HUES64 (cell line): ENCODE measurements around the gene SHF.

ENCODE experiments used
- H3K27ac ChIP-seq: 2 replicates; pipeline ENCODE4 v1.7.0; 2013; ENCODE audit warnings: low read depth, low read length, inconsistent platforms
- H3K27me3 ChIP-seq: 2 replicates; pipeline ENCODE4 v1.6.1; 2013; ENCODE audit warnings: mild to moderate bottlenecking, low read length; ENCODE audit not compliant: insufficient read depth
- H3K36me3 ChIP-seq: 2 replicates; pipeline ENCODE4 v1.6.1; 2013; ENCODE audit warnings: mild to moderate bottlenecking, low read length; ENCODE audit not compliant: insufficient read depth
- H3K4me1 ChIP-seq: 2 replicates; pipeline ENCODE4 v1.6.1; 2013; ENCODE audit warnings: mild to moderate bottlenecking, low read length, moderate library complexity; ENCODE audit not compliant: insufficient read depth
- H3K4me3 ChIP-seq: 2 replicates; pipeline ENCODE4 v1.5.1; 2013; ENCODE audit warnings: mild to moderate bottlenecking, low read length, moderate library complexity
- H3K9ac ChIP-seq: 2 replicates; pipeline ENCODE4 v1.6.1; 2013; ENCODE audit warnings: mild to moderate bottlenecking, low read depth, low read length
- H3K9me3 ChIP-seq: 2 replicates; pipeline ENCODE4 v1.6.1; 2013; ENCODE audit warnings: low read depth, low read length; ENCODE audit not compliant: insufficient read depth
- WGBS: fragments of 150-250, 120-280 bp; methylation state at CpG from one replicate; pipeline ENCODE4 v1.1.7; 2013; ENCODE audit warnings: missing lambda C conversion rate; 5-methylcytosine and 5-hydroxymethylcytosine counted together

SHF gene

DNA sequence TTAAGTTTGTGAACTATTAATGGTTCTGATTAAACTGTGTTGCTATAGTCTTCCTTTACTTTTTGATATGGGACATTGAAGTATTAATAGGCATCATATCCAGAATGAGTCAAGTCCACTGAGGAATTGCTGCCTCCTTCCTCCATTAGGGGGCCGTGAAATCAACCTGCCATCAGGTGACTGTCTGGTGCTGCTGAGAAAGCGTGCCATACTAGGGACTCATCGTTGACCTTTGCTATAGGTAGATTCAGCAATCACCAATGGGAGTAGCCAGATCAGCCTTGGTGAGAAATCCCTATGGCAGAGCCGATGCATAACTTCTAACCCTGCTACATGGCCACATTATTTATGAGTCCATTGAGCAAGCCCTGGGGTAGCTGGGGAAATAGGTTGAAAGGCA lies 34.2 kb upstream of the SHF start:
- H3K9me3 ChIP-seq, result no peaks in the 10 kb centered on the region

DNA sequence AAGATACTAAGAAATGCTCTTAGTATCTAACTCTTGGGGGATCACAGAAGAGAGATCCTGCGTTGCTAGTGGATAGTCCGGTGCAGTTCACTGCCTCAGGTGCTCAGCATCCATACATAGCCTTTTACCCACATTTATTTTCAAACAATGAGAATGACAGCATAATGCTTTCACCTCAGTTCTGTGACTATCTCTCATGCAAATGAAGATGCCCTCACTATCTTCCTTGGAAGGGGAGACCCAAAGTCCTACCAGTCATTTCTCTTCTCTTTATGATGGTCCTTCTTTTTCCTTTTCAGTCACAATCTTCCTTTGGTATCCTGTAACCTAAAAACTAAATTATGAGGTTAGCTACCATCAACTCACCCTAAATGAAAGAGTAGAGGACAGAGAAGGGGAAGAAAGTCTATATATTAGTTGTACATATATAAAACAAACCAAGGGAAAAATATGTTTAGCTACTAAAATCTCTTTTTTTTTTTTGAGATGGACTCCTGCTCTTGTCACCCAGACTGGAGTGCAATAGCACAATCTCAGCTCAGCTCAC lies 33.4 kb upstream of the SHF start:
- Histone ChIP-seq H3K9me3 (no peaks in the 10 kb centered on the region), H3K4me3 (no peak overlapping the region), H3K36me3 (no peaks in the 10 kb centered on the region), H3K9ac (no peak overlapping the region), H3K27me3 (no peaks in the 10 kb centered on the region), H3K4me1 (no peaks in the 10 kb centered on the region), H3K27ac (no peak overlapping the region)
- WGBS, result 95% methylated on average over 2 of the region's 2 CpGs

More for the DNA sequence above, 34.2 kb upstream of the SHF start:
- Histone ChIP-seq H3K27ac (no peak overlapping the region), H3K4me3 (no peak overlapping the region), H3K36me3 (no peaks in the 10 kb centered on the region), H3K27me3 (no peaks in the 10 kb centered on the region), H3K9ac (no peak overlapping the region), H3K4me1 (no peaks in the 10 kb centered on the region)
- 84% methylated on average over 4 of the region's 4 CpGs for WGBS

DNA sequence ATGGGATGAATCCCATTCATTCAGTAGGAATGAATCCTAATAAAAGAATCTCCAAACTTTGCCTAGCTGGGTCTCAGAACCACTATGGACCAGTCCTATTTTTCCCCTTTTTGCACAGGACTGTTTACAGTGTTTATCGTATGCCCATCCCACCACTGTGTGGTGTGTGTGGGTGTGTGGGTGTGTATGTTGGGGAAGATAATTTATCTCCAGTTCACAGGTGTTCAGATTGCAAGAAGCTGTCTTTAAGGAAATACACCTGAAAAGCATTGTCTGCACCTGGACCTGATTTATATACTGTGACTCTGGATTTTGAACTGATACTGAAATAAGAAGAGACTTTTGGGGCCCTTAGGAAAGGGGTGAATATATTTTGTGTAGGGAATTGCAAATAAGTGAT lies 24.7 kb upstream of the SHF start:
- Histone ChIP-seq H3K4me3 (no peak overlapping the region), H3K27ac (no peak overlapping the region), H3K9me3 (no peaks in the 10 kb centered on the region), H3K4me1 (no peaks in the 10 kb centered on the region), H3K36me3 (no peaks in the 10 kb centered on the region), H3K27me3 (no peaks in the 10 kb centered on the region), H3K9ac (no peak overlapping the region)
- WGBS, result no CpG with 5 or more reads among the region's 1 CpG

DNA sequence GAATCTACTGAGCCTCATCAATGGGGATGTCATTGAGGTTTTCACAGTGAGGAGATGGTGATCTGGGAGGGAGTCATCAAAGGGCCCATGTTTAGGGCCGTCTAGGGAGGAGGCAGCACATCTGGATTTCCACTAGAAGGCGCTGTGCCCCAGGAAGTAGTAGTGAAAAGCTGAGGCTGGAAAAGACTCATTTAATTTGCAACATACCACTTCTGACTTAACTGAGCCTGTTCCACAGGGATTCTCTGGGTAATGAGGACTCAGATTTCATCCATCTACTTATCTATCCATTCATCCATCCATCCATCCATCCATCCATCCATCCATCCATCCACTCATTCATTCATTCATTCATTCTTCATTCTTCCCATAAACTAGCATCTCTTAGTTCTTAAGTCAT lies 17.4 kb upstream of the SHF start:
- H3K27ac ChIP-seq, result no peak overlapping the region
- H3K4me1 ChIP-seq, result no peaks in the 10 kb centered on the region
- no peaks in the 10 kb centered on the region for H3K27me3 ChIP-seq
- no peaks in the 10 kb centered on the region for H3K9me3 ChIP-seq
- H3K4me3 ChIP-seq, result no peak overlapping the region
- H3K36me3 ChIP-seq, result no peaks in the 10 kb centered on the region
- H3K9ac ChIP-seq, result no peak overlapping the region
- 0% methylated on average over 2 of the region's 2 CpGs for WGBS

DNA sequence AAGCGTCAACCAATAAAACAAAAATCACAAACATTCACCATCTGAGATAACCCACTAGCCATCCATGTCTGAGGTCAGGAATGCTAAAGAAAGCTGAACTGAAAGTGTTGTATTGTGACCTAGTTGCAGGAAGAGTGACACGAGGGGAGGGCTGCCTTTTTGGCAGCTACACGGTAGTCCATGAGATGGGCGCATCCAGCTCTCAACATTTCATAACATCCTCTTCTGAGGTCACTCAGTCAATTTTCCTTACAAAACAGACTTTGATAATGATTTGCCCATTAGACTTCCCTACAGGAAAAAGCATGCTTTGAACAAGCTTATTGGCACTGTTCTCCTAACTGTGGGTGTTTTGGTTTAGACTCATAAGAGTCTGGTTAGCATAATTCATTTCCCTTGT lies 15.4 kb upstream of the SHF start:
- 90% methylated on average over 4 of the region's 4 CpGs for WGBS
- no peaks in the 10 kb centered on the region for H3K27me3 ChIP-seq

DNA sequence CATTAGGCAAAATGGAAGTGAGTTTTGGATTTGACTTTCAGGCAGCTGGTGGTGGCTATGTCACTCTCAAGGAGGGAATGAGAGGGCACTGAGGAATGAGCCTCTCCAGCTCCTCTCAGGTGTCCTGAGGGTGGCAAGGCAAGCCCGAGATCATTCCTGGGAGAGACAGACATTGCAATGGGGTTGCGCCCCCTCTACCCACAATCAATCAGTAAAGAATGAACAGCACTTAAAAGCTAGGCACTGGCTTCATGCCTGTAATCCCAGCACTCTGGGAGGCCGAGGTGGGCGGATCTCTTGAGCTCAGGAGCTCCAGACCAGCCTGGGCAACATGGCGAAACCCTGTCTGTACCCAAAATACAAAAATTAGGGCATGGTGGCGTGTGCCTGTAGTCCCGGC lies 14.1 kb upstream of the SHF start:
- WGBS, result 86% methylated on average over 7 of the region's 7 CpGs
- Histone ChIP-seq H3K27ac (no peak overlapping the region), H3K9me3 (no peaks in the 10 kb centered on the region), H3K36me3 (no peaks in the 10 kb centered on the region), H3K4me3 (no peak overlapping the region), H3K9ac (no peak overlapping the region), H3K27me3 (no peaks in the 10 kb centered on the region), H3K4me1 (peaks cover 4% of the 10 kb centered on the region; the same call in 1 of the 2 replicates)

More for the DNA sequence above, 15.4 kb upstream of the SHF start:
- no peaks in the 10 kb centered on the region for H3K36me3 ChIP-seq
- H3K27ac ChIP-seq, result no peak overlapping the region
- no peak overlapping the region for H3K4me3 ChIP-seq
- H3K4me1 ChIP-seq, result no peaks in the 10 kb centered on the region
- no peaks in the 10 kb centered on the region for H3K9me3 ChIP-seq
- H3K9ac ChIP-seq, result no peak overlapping the region

DNA sequence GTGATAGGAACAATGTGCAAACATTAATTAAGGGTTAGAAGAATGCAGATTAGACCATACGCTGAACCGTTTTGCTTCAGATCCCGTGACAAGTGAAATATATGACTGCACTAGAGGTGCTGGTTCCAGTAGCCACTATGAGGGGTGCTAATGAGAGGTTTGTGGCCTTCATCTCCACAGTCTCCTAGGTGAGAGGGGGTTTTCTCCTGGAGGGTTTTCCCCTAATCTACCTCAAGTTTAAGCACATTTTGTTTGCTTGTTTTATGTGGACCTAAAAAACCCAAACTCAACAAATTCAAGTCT lies 13.7 kb upstream of the SHF start:
- no peaks in the 10 kb centered on the region for H3K27me3 ChIP-seq
- H3K9me3 ChIP-seq, result no peaks in the 10 kb centered on the region
- no peak overlapping the region for H3K9ac ChIP-seq
- H3K4me3 ChIP-seq, result peak overlapping the region; percentile 93
- peaks cover 4% of the 10 kb centered on the region; the same call in 1 of the 2 replicates for H3K4me1 ChIP-seq
- no peaks in the 10 kb centered on the region for H3K36me3 ChIP-seq
- 86% methylated on average over 3 of the region's 3 CpGs for WGBS
- H3K27ac ChIP-seq, result no peak overlapping the region

DNA sequence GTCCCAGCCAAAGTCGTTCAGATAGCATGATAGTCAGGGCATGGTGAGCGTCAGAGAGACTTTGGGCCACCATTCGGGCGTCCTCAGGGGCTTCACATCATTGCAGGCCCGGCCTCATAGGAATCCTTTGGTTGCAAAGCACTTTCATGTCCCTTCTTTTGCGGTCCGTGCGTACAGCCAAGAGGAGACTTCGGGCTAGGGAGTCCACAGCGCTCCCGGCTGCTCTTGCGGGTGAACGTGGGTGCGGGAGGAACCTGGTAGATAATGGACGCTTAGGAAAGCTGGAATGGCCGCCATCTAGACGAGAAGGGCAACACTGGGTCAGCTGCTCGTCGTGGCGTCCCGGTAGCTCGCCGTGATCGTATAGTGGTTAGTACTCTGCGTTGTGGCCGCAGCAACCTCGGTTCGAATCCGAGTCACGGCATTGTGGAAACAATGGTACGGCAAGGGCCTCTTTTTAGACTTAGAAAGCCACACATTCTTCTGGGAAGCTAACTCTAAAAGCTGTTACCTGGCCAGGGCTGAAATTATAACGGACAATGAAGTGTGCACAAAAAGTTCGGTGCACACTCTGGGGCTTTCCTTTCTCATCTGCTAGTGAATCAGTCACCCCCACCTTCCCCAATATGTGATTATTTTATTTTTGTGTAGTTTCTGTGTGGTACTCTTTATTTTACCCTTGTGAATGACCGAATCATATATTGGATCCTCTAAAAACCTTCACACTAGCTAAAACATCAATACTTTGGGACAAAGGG lies 13.2 kb upstream of the SHF start:
- Histone ChIP-seq H3K4me3 (peak overlapping the region; percentile 93), H3K27ac (peak overlapping the region; percentile 60), H3K27me3 (no peaks in the 10 kb centered on the region), H3K9me3 (no peaks in the 10 kb centered on the region), H3K4me1 (peaks cover 4% of the 10 kb centered on the region; the same call in 1 of the 2 replicates), H3K9ac (peak overlapping the region; percentile 66), H3K36me3 (no peaks in the 10 kb centered on the region)
- 1% methylated on average over 33 of the region's 34 CpGs for WGBS

DNA sequence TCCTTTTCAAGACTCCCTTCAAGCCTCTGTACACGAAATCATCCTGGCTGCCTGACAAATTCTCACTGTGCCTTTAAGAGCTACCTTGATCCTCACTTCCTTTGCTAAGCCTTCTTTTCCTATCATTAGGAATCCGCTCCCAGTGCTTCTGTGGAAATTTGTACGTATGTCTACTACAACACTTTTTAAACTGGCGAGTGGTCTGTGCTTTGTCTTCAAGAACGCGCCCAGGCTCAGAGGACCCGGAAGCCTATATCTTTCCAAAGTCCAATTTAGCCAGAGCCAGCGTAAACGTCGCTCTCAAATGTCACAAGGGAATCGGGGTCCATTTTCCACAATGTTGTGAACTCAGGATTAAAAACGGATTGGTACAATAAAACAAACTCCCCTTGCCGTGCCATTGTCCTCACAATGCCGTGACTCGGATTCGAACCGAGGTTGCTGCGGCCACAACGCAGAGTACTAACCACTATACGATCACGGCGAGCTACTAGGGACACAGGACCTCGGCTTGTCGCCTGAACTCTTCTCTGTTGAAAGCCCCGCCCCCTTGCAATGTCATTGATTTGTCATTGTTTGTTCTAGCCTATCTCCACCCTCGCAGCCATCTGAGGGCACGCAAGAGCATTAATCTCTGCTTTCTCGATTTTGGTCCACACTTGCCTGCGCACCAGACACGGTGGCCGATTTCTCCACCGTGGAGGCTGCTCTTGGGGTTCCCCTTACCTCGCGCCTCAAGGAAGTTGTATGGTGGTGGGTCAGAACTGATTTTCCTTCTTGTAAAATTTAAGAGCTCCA lies 12.4 kb upstream of the SHF start:
- H3K4me3 ChIP-seq, result peak overlapping the region; percentile 93
- H3K36me3 ChIP-seq, result no peaks in the 10 kb centered on the region
- H3K9ac ChIP-seq, result peak overlapping the region; percentile 66
- no peaks in the 10 kb centered on the region for H3K27me3 ChIP-seq
- WGBS, result under 1% methylated on average over 34 of the region's 34 CpGs
- H3K4me1 ChIP-seq, result peaks cover 4% of the 10 kb centered on the region; the same call in 1 of the 2 replicates
- no peaks in the 10 kb centered on the region for H3K9me3 ChIP-seq
- peak overlapping the region; percentile 60 for H3K27ac ChIP-seq

DNA sequence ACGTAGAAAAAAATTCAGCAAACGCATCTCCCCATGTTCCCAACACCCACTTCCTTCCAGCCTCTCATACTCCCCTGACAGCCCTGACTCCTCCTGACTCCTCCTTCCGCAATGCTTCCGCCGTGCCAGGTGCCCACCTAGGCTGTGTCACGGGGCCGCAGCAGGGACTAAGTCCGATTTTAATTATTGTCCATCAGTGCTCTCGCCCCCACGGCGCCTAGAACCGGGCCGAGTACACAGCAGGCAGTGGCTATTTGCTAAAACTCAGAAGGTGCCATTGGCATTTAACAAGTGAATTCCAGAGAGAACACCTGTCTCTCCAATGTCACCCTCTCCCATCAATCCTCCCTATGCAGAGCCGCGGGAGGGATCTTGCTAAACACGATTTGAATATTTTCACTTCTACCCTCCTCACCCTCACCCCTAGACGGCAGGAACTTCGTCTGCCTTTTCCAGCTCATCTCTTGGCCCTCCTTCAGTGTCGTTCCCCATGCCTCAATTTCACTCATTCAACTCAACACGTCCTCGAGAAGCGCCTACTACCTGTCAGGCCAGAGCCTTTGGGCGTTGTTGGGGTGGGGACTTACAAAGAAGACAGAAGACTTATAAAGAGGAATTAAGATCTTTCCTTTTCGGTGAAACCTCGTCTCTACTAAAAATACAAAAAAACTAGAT lies 11.5 kb upstream of the SHF start:
- Histone ChIP-seq H3K9me3 (no peaks in the 10 kb centered on the region), H3K4me3 (peak overlapping the region; percentile 93), H3K4me1 (peaks cover 4% of the 10 kb centered on the region; the same call in 1 of the 2 replicates), H3K27me3 (no peaks in the 10 kb centered on the region), H3K36me3 (no peaks in the 10 kb centered on the region), H3K9ac (peak overlapping the region; percentile 45; the same call in 1 of the 2 replicates), H3K27ac (no peak overlapping the region)
- WGBS, result 2% methylated on average over 25 of the region's 25 CpGs
